DMS114 treated with DMSO at 0.1 percent for 48 hours (cell line): ENCODE measurements around the gene AXIN1.

Source experiments
- DNase-seq: peaks from one replicate; lab custom pipeline; 2025; ENCODE audit not compliant: unreplicated experiment; lab: John Stamatoyannopoulos, UW

The AXIN1 gene

GRCh38 chr16:247027-247426 lies 105.5 kb downstream of the AXIN1 start:
- no peak for DNase-seq

- DNase-seq = no peak
Measured at GRCh38 chr16:245105-245504, 107.4 kb downstream of the AXIN1 start.

DNA sequence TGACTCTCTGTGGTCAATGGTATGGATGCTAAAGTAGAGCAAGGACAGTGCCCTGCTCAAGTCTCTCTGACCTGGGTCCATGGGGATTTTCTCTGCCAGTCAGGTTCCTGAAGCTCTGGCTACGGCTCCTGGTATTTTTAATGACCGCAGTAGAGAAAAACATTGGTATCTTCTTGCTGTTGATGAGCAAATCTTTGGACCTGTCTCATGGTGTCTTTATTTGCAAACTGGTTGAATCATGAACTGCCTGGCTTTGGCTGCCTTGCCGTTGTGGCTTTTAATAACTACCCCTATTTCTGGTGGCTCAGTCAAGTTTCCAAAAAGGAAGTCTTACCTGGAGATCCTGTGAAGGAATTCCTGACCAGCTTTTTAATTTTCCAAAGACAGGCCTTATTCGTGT lies 109.2 kb downstream of the AXIN1 start:
- DNase-seq = no peak

- no peak for DNase-seq
Measured at GRCh38 chr16:242281-242680, 110.2 kb downstream of the AXIN1 start.

DNA sequence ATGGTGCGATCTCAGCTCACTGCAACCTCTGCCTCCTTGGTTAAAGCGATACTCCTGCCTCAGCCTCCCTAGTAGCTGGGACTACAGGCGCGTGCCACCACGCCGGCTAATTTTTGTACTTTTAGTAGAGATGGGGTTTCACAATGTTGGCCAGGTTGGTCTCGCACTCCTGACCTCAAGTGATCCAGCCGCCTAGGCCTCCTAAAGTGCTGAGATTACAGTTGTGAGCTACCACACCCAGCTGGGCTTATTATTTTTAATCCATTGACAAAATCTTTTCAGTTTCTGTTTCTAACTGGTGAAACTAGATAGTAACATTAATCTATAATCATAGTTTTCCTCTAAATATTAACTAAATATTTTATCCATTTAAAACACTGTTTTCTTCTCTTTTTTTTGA lies 112.0 kb downstream of the AXIN1 start:
- DNase-seq = no peak

DNA sequence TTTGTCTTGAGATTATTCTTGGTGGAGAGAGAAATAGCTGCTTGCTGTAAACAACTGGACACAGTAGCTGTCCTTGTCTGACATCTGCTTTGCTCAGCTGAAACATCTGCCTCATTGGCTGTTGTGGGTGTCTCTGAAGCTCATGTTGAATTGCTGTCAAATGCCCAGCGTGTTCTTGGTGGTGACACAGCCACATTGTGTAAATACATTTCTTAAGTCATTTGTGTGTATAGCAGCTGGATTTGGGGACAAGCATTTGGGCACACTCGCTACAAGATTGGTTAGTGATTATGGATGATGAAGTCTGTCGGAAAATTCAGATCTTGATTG lies 112.6 kb downstream of the AXIN1 start:
- no peak for DNase-seq
